Progenitor cell of endocrine pancreas (in vitro differentiated cells): ENCODE measurements around the gene ZDHHC24. TPM values are rescaled to one million over a fixed set of nuclear protein-coding genes. Genes with fewer than 3 reads are reported as not detected.

Experiments used
- DNase-seq: peaks from one replicate; pipeline ENCODE4 v3.0.0; 2021; ENCODE audit warnings: low spot score; ENCODE audit not compliant: unreplicated experiment
- H3K27ac Mint-ChIP-seq: 2 replicates; pipeline ENCODE4 v1.8.0; 2021; ENCODE audit warnings: mild to moderate bottlenecking, moderate library complexity, mixed read lengths
- H3K27me3 Mint-ChIP-seq: 2 replicates; pipeline ENCODE4 v1.8.0; 2021; ENCODE audit warnings: mixed read lengths
- H3K36me3 Mint-ChIP-seq: 2 replicates; pipeline ENCODE4 v1.8.0; 2022; ENCODE audit warnings: mixed read lengths; ENCODE audit not compliant: insufficient read depth
- H3K4me1 Mint-ChIP-seq: 2 replicates; pipeline ENCODE4 v1.8.0; 2021; ENCODE audit warnings: low read depth, mixed read lengths
- H3K4me3 Mint-ChIP-seq: 2 replicates; pipeline ENCODE4 v1.8.0; 2021; ENCODE audit warnings: low read depth, mild to moderate bottlenecking, moderate library complexity, mixed read lengths
- H3K9me3 Mint-ChIP-seq: 2 replicates; pipeline ENCODE4 v1.8.0; 2021; ENCODE audit warnings: low read depth, mixed read lengths
- total RNA-seq: library from RNA; stranded (reverse); gene quantifications from 2 replicates; pipeline ENCODE4 v1.2.1, GENCODE V29; 2021
- TF ChIP-seq, protein P1 (sequence below): fragments of 200-600 bp; sonication (generic); IDR thresholded peaks from one replicate; pipeline ENCODE4 v1.5.0; 2021; ENCODE audit warnings: antibody characterized with exemption, mild to moderate bottlenecking; ENCODE audit not compliant: unreplicated experiment

The ZDHHC24 gene
- total RNA-seq, 1 donor from 2014 or later = 9.7 TPM

GRCh38 chr11:66539170-66539869, 6.5 kb downstream of the ZDHHC24 start:
- no peak overlapping the region for H3K4me3 Mint-ChIP-seq
- H3K27ac Mint-ChIP-seq = no peak overlapping the region
- peaks cover 22% of the 10 kb centered on the region for H3K36me3 Mint-ChIP-seq
- H3K27me3 Mint-ChIP-seq = no peaks in the 10 kb centered on the region
- no peaks in the 10 kb centered on the region for H3K9me3 Mint-ChIP-seq
- TF ChIP-seq, protein P1, sequence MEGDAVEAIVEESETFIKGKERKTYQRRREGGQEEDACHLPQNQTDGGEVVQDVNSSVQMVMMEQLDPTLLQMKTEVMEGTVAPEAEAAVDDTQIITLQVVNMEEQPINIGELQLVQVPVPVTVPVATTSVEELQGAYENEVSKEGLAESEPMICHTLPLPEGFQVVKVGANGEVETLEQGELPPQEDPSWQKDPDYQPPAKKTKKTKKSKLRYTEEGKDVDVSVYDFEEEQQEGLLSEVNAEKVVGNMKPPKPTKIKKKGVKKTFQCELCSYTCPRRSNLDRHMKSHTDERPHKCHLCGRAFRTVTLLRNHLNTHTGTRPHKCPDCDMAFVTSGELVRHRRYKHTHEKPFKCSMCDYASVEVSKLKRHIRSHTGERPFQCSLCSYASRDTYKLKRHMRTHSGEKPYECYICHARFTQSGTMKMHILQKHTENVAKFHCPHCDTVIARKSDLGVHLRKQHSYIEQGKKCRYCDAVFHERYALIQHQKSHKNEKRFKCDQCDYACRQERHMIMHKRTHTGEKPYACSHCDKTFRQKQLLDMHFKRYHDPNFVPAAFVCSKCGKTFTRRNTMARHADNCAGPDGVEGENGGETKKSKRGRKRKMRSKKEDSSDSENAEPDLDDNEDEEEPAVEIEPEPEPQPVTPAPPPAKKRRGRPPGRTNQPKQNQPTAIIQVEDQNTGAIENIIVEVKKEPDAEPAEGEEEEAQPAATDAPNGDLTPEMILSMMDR = no peak
- peaks cover 5% of the 10 kb centered on the region for H3K4me1 Mint-ChIP-seq
- no peak for DNase-seq

- H3K36me3 Mint-ChIP-seq = peaks cover 20% of the 10 kb centered on the region
- H3K4me1 Mint-ChIP-seq = peaks cover 2% of the 10 kb centered on the region
- TF ChIP-seq, protein P1 = no peak
- H3K27ac Mint-ChIP-seq = no peak overlapping the region
- no peak for DNase-seq
- H3K9me3 Mint-ChIP-seq = no peaks in the 10 kb centered on the region
- no peaks in the 10 kb centered on the region for H3K27me3 Mint-ChIP-seq
- H3K4me3 Mint-ChIP-seq = no peak overlapping the region
Observed at GRCh38 chr11:66532784-66533183, 13.1 kb downstream of the ZDHHC24 start.

DNA sequence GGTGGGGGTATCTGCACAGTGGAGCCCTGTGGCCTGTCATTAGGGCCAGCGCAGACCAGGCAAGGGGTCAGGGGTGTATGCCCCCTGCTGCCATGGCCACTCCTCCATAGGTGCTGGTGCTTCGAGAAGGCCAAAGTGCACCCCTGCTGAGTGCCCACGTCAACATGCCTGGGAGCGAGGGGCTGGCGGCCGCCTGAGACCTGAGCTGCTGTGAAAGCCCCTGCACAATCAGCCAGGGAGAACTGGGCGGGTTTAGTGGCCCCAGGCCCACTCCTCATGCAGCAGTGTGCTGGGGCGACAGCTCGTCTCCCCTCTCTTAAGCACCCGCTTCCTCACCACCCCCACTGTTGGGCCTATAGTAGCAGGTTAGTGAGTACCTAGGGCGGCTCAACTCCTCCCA, 14.0 kb downstream of the ZDHHC24 start:
- TF ChIP-seq, protein P1 = no peak
- no peak overlapping the region for H3K27ac Mint-ChIP-seq
- peaks cover 2% of the 10 kb centered on the region for H3K4me1 Mint-ChIP-seq
- H3K9me3 Mint-ChIP-seq = no peaks in the 10 kb centered on the region
- peaks cover 17% of the 10 kb centered on the region for H3K36me3 Mint-ChIP-seq
- H3K27me3 Mint-ChIP-seq = no peaks in the 10 kb centered on the region
- DNase-seq = no peak
- H3K4me3 Mint-ChIP-seq = no peak overlapping the region

DNA sequence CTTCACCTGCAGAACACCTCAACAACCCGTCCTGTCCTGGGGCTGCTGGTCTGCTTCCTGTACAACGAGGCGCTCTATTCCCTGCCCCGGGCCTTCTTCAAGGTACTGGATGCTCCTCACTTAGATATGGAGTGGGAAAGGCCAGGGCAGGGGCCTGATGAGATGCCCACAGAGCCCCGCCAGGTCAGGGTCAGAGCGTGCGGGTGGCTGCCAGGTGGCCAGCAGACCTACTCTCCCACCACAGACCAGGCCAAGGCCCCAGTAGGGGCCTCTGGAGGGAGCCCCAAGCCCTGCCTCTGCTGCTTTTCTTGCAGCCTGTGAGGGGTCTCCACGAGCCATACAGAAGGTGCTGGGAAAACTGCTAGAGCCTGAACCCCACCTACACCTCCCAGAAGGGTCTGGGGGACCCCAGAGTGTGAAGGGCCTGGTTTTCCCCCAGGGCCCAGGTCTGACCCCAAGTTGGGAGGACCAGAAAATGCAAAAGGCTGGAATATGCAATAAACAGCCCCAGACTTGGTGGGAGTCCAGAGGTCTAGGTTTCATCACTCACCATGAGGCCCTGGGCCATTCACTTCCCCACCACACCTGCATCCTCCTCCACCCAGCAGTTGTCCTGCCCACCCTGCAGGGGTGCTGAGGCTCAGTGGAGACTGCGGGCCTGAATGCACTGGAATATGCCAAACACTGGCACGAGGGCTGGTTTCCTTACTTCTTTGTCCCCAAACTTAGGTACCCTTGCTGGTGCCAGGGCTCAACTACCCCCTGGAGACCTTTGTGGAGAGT, 14.7 kb downstream of the ZDHHC24 start:
- no peak overlapping the region for H3K4me3 Mint-ChIP-seq
- no peak for DNase-seq
- H3K27ac Mint-ChIP-seq = no peak overlapping the region
- TF ChIP-seq, protein P1 = no peak
- no peaks in the 10 kb centered on the region for H3K27me3 Mint-ChIP-seq
- no peaks in the 10 kb centered on the region for H3K9me3 Mint-ChIP-seq
- peaks cover 2% of the 10 kb centered on the region for H3K4me1 Mint-ChIP-seq
- H3K36me3 Mint-ChIP-seq = peaks cover 15% of the 10 kb centered on the region

- DNase-seq = no peak
- no peak overlapping the region for H3K4me3 Mint-ChIP-seq
- TF ChIP-seq, protein P1 = no peak
- H3K36me3 Mint-ChIP-seq = peaks cover 7% of the 10 kb centered on the region
- H3K4me1 Mint-ChIP-seq = peaks cover 2% of the 10 kb centered on the region
- H3K27me3 Mint-ChIP-seq = no peaks in the 10 kb centered on the region
- H3K9me3 Mint-ChIP-seq = no peaks in the 10 kb centered on the region
- H3K27ac Mint-ChIP-seq = no peak overlapping the region
Observed at GRCh38 chr11:66529655-66530054, 16.2 kb downstream of the ZDHHC24 start.
